GM12878 (cell line): ENCODE data around the gene ZNF462. TPM values are rescaled to one million over a fixed set of nuclear protein-coding genes. Genes with fewer than 3 reads are reported as not detected.

Experiments used
- ATAC-seq: fragments of 200-7000 bp; cut with Tn5 transposase; 3 replicates; pipeline ENCODE4 v1.9.1; 2020; ENCODE audit warnings: mild to moderate bottlenecking, moderate library complexity
- BruUV-seq: library from RNA; stranded (reverse); fragments of 400-500 nt; replicated peaks from 2 replicates; lab custom pipeline; 2021; lab: Mats Ljungman, UMichigan
- CTCF ChIA-PET: fragments of 300-600 bp; sonication (Branson Sonifier 250); formaldehyde crosslinking; extraction: SDS; loops from one replicate; lab custom pipeline; 2021; ENCODE audit warnings: inconsistent platforms; lab: Yijun Ruan, JAX
- POLR2A ChIA-PET: fragments of 350-600 bp; formaldehyde crosslinking; extraction: SDS; loops from one replicate; lab custom pipeline; 2021; ENCODE audit warnings: inconsistent platforms; lab: Charles Lee
- RAD21 ChIA-PET: fragments of 300-600 bp; sonication (Branson Sonifier 250); formaldehyde crosslinking; loops from one replicate; lab custom pipeline; 2023; ENCODE audit warnings: antibody characterized with exemption; ENCODE audit not compliant: unreplicated experiment; lab: Charles Lee
- SMC1A ChIA-PET: fragments of 300-600 bp; sonication (Branson Sonifier 250); formaldehyde crosslinking; loops from one replicate; lab custom pipeline; 2023; ENCODE audit not compliant: unreplicated experiment, uncharacterized antibody; lab: Charles Lee
- DNase-seq: peaks from one replicate; pipeline ENCODE4 v3.0.0-alpha.2; 2011; ENCODE audit warnings: low read depth, low spot score
- FAIRE-seq: peaks from 3 replicates; lab custom pipeline; 2011; peaks lifted over from hg19 to GRCh38; lab: Jason Lieb, UNC
- H2AFZ ChIP-seq: 2 replicates; pipeline ENCODE4 v1.6.0; 2011; ENCODE audit warnings: low read depth, low read length, control low read depth; ENCODE audit not compliant: control insufficient read depth
- H3K27ac ChIP-seq: 2 replicates; pipeline ENCODE4 v1.5.1; 2011; ENCODE audit warnings: control low read depth; ENCODE audit not compliant: control insufficient read depth, insufficient read depth
- H3K27me3 ChIP-seq, 2 experiments: replicated peaks in 1 of 2; 2 replicates each; pipeline versions ENCODE4 v1.6.0 to v1.6.1; 2011; ENCODE audit warnings: low read length in 1 of 2; ENCODE audit not compliant: control insufficient read depth in 2 of 2, insufficient read depth in 2 of 2
- H3K36me3 ChIP-seq, 2 experiments: 2 replicates each; pipeline ENCODE4 v1.5.1; 2011; ENCODE audit warnings: low read length in 1 of 2; ENCODE audit not compliant: control insufficient read depth in 2 of 2, insufficient read depth in 2 of 2
- H3K4me1 ChIP-seq: 2 replicates; pipeline ENCODE4 v1.6.1; 2011; ENCODE audit warnings: mild to moderate bottlenecking, low read length, moderate library complexity, mixed read lengths; ENCODE audit not compliant: control insufficient read depth, insufficient read depth
- H3K4me2 ChIP-seq: 2 replicates; pipeline ENCODE4 v1.6.0; 2011; ENCODE audit warnings: control low read depth; ENCODE audit not compliant: control insufficient read depth, insufficient read depth
- H3K4me3 ChIP-seq: fragments of 200-600 bp; sonication (generic); 2 replicates; pipeline ENCODE4 v1.5.1; 2016
- H3K79me2 ChIP-seq: 2 replicates; pipeline ENCODE4 v1.6.0; 2011; ENCODE audit warnings: low read length; ENCODE audit not compliant: control insufficient read depth, insufficient read depth
- H3K9ac ChIP-seq: 2 replicates; pipeline ENCODE4 v1.8.0; 2011; ENCODE audit warnings: low read length, control low read depth, mixed read lengths; ENCODE audit not compliant: control insufficient read depth, insufficient read depth
- H3K9me3 ChIP-seq: replicated peaks from 3 replicates; pipeline ENCODE4 v1.5.1; 2011; ENCODE audit warnings: mild to moderate bottlenecking, low read length; ENCODE audit not compliant: control insufficient read depth, insufficient read depth
- H4K20me1 ChIP-seq: 2 replicates; pipeline ENCODE4 v1.6.0; 2011; ENCODE audit not compliant: control insufficient read depth, insufficient read depth
- BRCA1 ChIP-seq: IDR thresholded peaks from 2 replicates; pipeline ENCODE4 v1.6.1; 2011; ENCODE audit warnings: low read depth, low read length, improper control_type of control experiment
- CBFB ChIP-seq: IDR thresholded peaks from 2 replicates; pipeline ENCODE4 v1.6.1; 2016; ENCODE audit warnings: antibody characterized with exemption, low read depth
- MEF2A ChIP-seq: IDR thresholded peaks from 2 replicates; pipeline ENCODE4 v1.6.1; 2011; ENCODE audit warnings: low read depth, mild to moderate bottlenecking, low read length, moderate library complexity; ENCODE audit not compliant: insufficient read depth
- NBN ChIP-seq: fragments of 450-650 bp; IDR thresholded peaks from 2 replicates; pipeline ENCODE4 v1.6.1; 2016
- RAD21 ChIP-seq: IDR thresholded peaks from 2 replicates; pipeline ENCODE4 v1.6.1; 2011; ENCODE audit warnings: mild to moderate bottlenecking, low read depth, low read length, moderate library complexity; ENCODE audit not compliant: insufficient read depth
- RFX5 ChIP-seq: IDR thresholded peaks from 2 replicates; pipeline ENCODE4 v1.6.1; 2011; ENCODE audit warnings: low read depth, low read length, improper control_type of control experiment
- SREBF1 ChIP-seq: IDR thresholded peaks from 2 replicates; pipeline ENCODE4 v1.6.1; 2012; ENCODE audit warnings: mild to moderate bottlenecking, low read length
- SRF ChIP-seq, 2 experiments: IDR thresholded peaks; 2 replicates each; pipeline ENCODE4 v1.6.1; 2011; ENCODE audit warnings: low read depth in 2 of 2, low read length in 2 of 2, mild to moderate bottlenecking in 1 of 2, moderate library complexity in 1 of 2
- STAT3 ChIP-seq: IDR thresholded peaks from 2 replicates; pipeline ENCODE4 v1.6.1; 2011; ENCODE audit warnings: low read depth, low read length, improper control_type of control experiment
- YBX1 ChIP-seq: fragments of 450-650 bp; IDR thresholded peaks from 2 replicates; pipeline ENCODE4 v1.6.1; 2016; ENCODE audit warnings: antibody characterized with exemption
- ZNF384 ChIP-seq: IDR thresholded peaks from 2 replicates; pipeline ENCODE4 v1.6.1; 2012; ENCODE audit warnings: low read depth, mild to moderate bottlenecking, low read length, improper control_type of control experiment, borderline replicate concordance
- WGBS: methylation state at CpG from one replicate; pipeline ENCODE4 v1.1.6; 2016; ENCODE audit warnings: low lambda C conversion rate; ENCODE audit not compliant: insufficient replicate concordance, insufficient coverage; ENCODE audit errors: missing lambda C conversion rate; 5-methylcytosine and 5-hydroxymethylcytosine counted together
- in situ Hi-C: fragments of 300-500 bp; cut with MboI; formaldehyde crosslinking; loops from 9 replicates; pipeline ENCODE4 v1.14.3; 2018; ENCODE audit warnings: mixed read lengths
- intact Hi-C: fragments of 100-400 bp; cut with micrococcal nuclease; formaldehyde crosslinking; loops from one replicate; pipeline ENCODE4 v1.14.2; 2022; ENCODE audit not compliant: unreplicated experiment
- polyA plus RNA-seq, 11 experiments: library from polyadenylated mRNA; depleted of rRNA in 4 of 11; unstranded in 6 of 11; stranded (reverse) in 5 of 11; fragments of >200 nt; fragmentation: Nextera tagmentation in 4 of 11; fragmentation: Illumina TruSeq in 1 of 11; extraction: Ambion mirVana in 4 of 11; extraction: Trizol in 1 of 11; gene quantifications; 1 replicate in 1 of 11; 2 replicates in 10 of 11; pipeline versions ENCODE4 v1.2.1 to v1.2.3, GENCODE V29; 2011 to 2016; ENCODE audit warnings: inconsistent platforms in 2 of 11, missing spikeins in 2 of 11, low read depth in 1 of 11
- total RNA-seq, 4 experiments: library from RNA; depleted of rRNA in 3 of 4; stranded (reverse); fragments of >200 nt in 3 of 4; fragmentation: Illumina TruSeq in 1 of 4; extraction: Trizol in 1 of 4; gene quantifications; 2 replicates each; pipeline versions ENCODE4 v1.2.1 to v1.2.3, GENCODE V29; 2013 to 2021
- TF ChIP-seq, protein P1 (sequence below): IDR thresholded peaks from 2 replicates; pipeline ENCODE4 v1.6.1; 2011; ENCODE audit warnings: borderline replicate concordance, low read depth, mild to moderate bottlenecking, moderate library complexity, low read length; ENCODE audit not compliant: insufficient read depth, poor library complexity, severe bottlenecking
- TF ChIP-seq, protein P2 (sequence below): fragments of 450-650 bp; IDR thresholded peaks from 2 replicates; pipeline ENCODE4 v1.6.1; 2017; ENCODE audit warnings: mild to moderate bottlenecking
- TF ChIP-seq, protein P3 (sequence below): fragments of 450-650 bp; formaldehyde crosslinking; IDR thresholded peaks from 2 replicates; pipeline ENCODE4 v1.4.0; 2022; ENCODE audit warnings: mild to moderate bottlenecking, moderate library complexity

Gene ZNF462
- total and polyA plus RNA-seq, 10 of the 15 experiments (the other 5 are each of a cell fraction or from before 2014, with no cell fraction given), result 0.27 to 13.7 (median 0.55) TPM

DNA sequence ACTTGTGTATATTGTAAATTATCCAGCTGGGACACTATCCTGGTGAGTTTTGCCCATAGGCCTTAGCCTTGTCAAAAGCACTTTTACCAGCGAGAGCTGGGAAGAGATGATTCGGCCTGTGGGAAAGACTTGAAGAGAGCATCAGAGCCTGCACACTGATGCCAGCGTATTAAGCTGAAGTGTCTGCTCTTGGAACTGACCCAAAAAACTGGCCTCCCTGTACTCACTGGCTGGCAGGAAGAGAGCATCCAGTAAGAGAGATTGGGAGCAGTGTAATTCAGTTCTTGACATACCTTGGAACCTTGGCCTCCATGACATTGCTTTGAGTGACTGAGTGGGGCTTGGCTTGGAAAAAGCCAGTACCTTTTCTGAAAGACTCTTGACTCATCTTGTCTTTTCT lies 73.7 kb downstream of the ZNF462 start:
- ATAC-seq (no peak), DNase-seq (no peak), FAIRE-seq (no peak)
- Histone ChIP-seq H3K79me2 (no peaks in the 10 kb centered on the region), H3K4me3 (no peak overlapping the region), H3K27ac (no peak overlapping the region), H3K4me2 (no peak overlapping the region), H3K4me1 (no peaks in the 10 kb centered on the region), H3K27me3 (no peaks in the 10 kb centered on the region), H3K9me3 (no peaks in the 10 kb centered on the region; the same call in 2 of the 3 replicates), H2AFZ (no peak overlapping the region), H4K20me1 (no peaks in the 10 kb centered on the region), H3K36me3 (peaks cover 0 to 6% of the 10 kb centered on the region in 2 experiments; a peak in 2 of 4 replicates), H3K9ac (no peak overlapping the region)
- POLR2A ChIA-PET, result no interaction called here
- 33% methylated on average over 3 of the region's 3 CpGs for WGBS
- CTCF ChIA-PET, result no interaction called here
- RAD21 ChIA-PET, result interaction anchor here (0.6 kb wide), 1 partner anchor 1828 kb away, joined by 3 read pairs; no protein-coding TSS in a partner anchor
- no TSS peak for BruUV-seq
- in situ Hi-C loops (no loop called here), intact Hi-C loops (no loop called here)
- TF ChIP-seq CBFB (no peak), STAT3 (no peak), BRCA1 (no peak), ZNF384 (no peak), NBN (no peak), RAD21 (no peak), YBX1 (no peak), RFX5 (no peak), SRF (IDR thresholded peaks at IDR 0.05; ENCODE audit: low read depth in 2 of 2, low read length in 2 of 2) (no peak), MEF2A (no peak), SREBF1 (no peak)
- TF ChIP-seq, protein P1, sequence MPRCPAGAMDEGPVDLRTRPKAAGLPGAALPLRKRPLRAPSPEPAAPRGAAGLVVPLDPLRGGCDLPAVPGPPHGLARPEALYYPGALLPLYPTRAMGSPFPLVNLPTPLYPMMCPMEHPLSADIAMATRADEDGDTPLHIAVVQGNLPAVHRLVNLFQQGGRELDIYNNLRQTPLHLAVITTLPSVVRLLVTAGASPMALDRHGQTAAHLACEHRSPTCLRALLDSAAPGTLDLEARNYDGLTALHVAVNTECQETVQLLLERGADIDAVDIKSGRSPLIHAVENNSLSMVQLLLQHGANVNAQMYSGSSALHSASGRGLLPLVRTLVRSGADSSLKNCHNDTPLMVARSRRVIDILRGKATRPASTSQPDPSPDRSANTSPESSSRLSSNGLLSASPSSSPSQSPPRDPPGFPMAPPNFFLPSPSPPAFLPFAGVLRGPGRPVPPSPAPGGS, result no peak
- TF ChIP-seq, protein P2, sequence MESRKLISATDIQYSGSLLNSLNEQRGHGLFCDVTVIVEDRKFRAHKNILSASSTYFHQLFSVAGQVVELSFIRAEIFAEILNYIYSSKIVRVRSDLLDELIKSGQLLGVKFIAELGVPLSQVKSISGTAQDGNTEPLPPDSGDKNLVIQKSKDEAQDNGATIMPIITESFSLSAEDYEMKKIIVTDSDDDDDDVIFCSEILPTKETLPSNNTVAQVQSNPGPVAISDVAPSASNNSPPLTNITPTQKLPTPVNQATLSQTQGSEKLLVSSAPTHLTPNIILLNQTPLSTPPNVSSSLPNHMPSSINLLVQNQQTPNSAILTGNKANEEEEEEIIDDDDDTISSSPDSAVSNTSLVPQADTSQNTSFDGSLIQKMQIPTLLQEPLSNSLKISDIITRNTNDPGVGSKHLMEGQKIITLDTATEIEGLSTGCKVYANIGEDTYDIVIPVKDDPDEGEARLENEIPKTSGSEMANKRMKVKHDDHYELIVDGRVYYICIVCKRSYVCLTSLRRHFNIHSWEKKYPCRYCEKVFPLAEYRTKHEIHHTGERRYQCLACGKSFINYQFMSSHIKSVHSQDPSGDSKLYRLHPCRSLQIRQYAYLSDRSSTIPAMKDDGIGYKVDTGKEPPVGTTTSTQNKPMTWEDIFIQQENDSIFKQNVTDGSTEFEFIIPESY, result no peak
- TF ChIP-seq, protein P3, sequence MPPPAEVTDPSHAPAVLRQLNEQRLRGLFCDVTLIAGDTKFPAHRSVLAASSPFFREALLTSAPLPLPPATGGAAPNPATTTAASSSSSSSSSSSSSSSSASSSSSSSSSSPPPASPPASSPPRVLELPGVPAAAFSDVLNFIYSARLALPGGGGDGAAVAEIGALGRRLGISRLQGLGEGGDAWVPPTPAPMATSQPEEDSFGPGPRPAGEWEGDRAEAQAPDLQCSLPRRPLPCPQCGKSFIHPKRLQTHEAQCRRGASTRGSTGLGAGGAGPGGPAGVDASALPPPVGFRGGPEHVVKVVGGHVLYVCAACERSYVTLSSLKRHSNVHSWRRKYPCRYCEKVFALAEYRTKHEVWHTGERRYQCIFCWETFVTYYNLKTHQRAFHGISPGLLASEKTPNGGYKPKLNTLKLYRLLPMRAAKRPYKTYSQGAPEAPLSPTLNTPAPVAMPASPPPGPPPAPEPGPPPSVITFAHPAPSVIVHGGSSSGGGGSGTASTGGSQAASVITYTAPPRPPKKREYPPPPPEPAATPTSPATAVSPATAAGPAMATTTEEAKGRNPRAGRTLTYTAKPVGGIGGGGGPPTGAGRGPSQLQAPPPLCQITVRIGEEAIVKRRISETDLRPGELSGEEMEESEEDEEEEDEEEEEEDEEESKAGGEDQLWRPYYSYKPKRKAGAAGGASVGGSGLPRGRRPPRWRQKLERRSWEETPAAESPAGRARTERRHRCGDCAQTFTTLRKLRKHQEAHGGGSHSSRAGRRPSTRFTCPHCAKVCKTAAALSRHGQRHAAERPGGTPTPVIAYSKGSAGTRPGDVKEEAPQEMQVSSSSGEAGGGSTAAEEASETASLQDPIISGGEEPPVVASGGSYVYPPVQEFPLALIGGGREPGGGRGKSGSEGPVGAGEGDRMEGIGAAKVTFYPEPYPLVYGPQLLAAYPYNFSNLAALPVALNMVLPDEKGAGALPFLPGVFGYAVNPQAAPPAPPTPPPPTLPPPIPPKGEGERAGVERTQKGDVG (CRISPR knock-in tag), result no peak
- SMC1A ChIA-PET, result interaction anchor here (1.6 to 7.4 kb wide), 2 partner anchors 11 to 16 kb away, joined by 3 to 43 read pairs; no protein-coding TSS in a partner anchor
